H1 (cell line): Measurements from ENCODE around the gene IMPDH1. TPM values are rescaled to one million over a fixed set of nuclear protein-coding genes. Genes with fewer than 3 reads are reported as not detected.

ENCODE experiments used
- ASH2L ChIP-seq: fragments of 200-600, 300-600 bp; sonication (generic); IDR thresholded peaks from one replicate; pipeline ENCODE4 v1.7.1; 2017; ENCODE audit warnings: low read length
- SIRT6 ChIP-seq: IDR thresholded peaks from one replicate; pipeline ENCODE4 v1.7.1; 2012; ENCODE audit warnings: low read length, inconsistent platforms
- polyA plus RNA-seq, 7 experiments: library from polyadenylated mRNA; depleted of rRNA in 3 of 7; stranded (reverse) in 5 of 7; unstranded in 2 of 7; fragments of >200 nt in 5 of 7; fragments of 200-250 nt in 2 of 7; gene quantifications; 1 replicate in 5 of 7; 2 replicates in 1 of 7; 4 replicates in 1 of 7; pipeline versions ENCODE4 v1.2.1 to v1.2.3, GENCODE V29; 2011 to 2013; ENCODE audit warnings: missing spikeins in 2 of 7, mixed read lengths in 2 of 7
- total RNA-seq: library from RNA; stranded (reverse); fragmentation: NEBNext Ultra II Directional; extraction: Animal tissue kit (Norgen Biotek cat#: 25700); gene quantifications from 2 replicates; pipeline ENCODE4 v1.2.1, GENCODE V29; 2021

IMPDH1 gene
- total and polyA plus RNA-seq, 2 of the 8 experiments (the other 6 are each of a cell fraction or from before 2014, with no cell fraction given): 45.8 TPM

DNA sequence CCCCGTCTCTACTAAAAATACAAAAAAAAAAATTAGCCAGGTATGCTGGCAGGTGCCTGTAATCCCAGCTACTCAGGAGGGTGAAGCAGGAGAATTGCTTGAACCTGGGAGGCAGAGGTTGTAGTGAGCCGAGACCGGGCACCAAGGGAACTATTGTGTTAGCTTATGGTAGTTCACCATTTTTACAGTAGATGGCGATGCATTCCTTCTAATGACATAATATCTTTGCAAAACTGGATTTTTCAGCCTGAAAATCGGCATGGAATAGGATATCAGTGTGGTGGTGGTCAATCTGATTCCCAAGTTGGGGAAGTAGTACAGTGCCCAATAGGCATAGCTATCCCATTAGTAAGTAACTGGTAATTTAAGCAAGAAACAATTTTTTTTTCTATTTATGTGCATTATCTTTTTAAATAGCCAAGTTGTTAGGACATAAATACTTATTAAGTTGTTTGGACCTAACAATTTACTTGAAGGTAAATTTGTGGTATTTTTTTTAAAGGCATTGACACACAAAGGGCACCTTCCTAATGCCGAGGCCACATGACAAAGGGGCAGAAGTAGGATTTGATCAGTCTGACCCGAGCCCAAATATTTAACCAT is 17.6 kb upstream of the IMPDH1 start (continued):
- TF ChIP-seq SIRT6 (no peak), ASH2L (no peak)
